CD4-positive, CD25-positive, alpha-beta regulatory T cell (primary cell): Measurements from ENCODE around the gene ATG9A. TPM values are rescaled to one million over a fixed set of nuclear protein-coding genes. Genes with fewer than 3 reads are reported as not detected.

Experiments used
- ATAC-seq, 2 donors: fragments of 150-1000 bp; cut with Tn5 transposase; one replicate each; pipeline ENCODE4 v1.10.0; 2021; ENCODE audit warnings: low read depth in 2 of 2, moderate number of reproducible peaks in 2 of 2, moderate library complexity in 1 of 2
- DNase-seq, 3 donors: peaks; one replicate each; pipeline versions ENCODE4 v3.0.0 to v3.0.0-alpha.2; 2012 to 2022; ENCODE audit warnings: mixed read lengths in 1 of 3
- H3K27ac ChIP-seq: one replicate; pipeline ENCODE4 v1.7.0; 2013; ENCODE audit warnings: mild to moderate bottlenecking, low read length; ENCODE audit not compliant: insufficient read depth, poor library complexity, severe bottlenecking
- H3K27me3 ChIP-seq: one replicate; pipeline ENCODE4 v1.7.0; 2013; ENCODE audit warnings: low read length; ENCODE audit not compliant: control insufficient read depth, insufficient read depth
- H3K36me3 ChIP-seq: one replicate; pipeline ENCODE4 v1.7.0; 2013; ENCODE audit warnings: mild to moderate bottlenecking, low read length, moderate library complexity; ENCODE audit not compliant: control insufficient read depth, insufficient read depth
- H3K4me1 ChIP-seq: 2 replicates; pipeline ENCODE4 v1.7.0; 2013; ENCODE audit warnings: mild to moderate bottlenecking, low read length; ENCODE audit not compliant: insufficient read depth, control insufficient read depth, poor library complexity, severe bottlenecking
- H3K4me3 ChIP-seq: one replicate; pipeline ENCODE4 v1.7.0; 2013; ENCODE audit warnings: low read depth, mild to moderate bottlenecking, low read length, moderate library complexity
- H3K9me3 ChIP-seq, 2 experiments: 1 replicate in 1 of 2; 2 replicates in 1 of 2; pipeline ENCODE4 v1.7.0; 2013; ENCODE audit warnings: low read length in 2 of 2, mild to moderate bottlenecking in 1 of 2, moderate library complexity in 1 of 2; ENCODE audit not compliant: control insufficient read depth in 2 of 2
- H3K27ac Mint-ChIP-seq, 3 donors: one replicate each; pipeline ENCODE4 v1.8.0; 2020 to 2022; ENCODE audit warnings: mild to moderate bottlenecking in 3 of 3, mixed read lengths in 3 of 3, moderate library complexity in 2 of 3
- H3K27me3 Mint-ChIP-seq: one replicate; pipeline ENCODE4 v1.8.0; 2022; ENCODE audit warnings: mild to moderate bottlenecking, mixed read lengths
- H3K36me3 Mint-ChIP-seq: one replicate; pipeline ENCODE4 v1.8.0; 2020; ENCODE audit warnings: mixed read lengths
- H3K4me1 Mint-ChIP-seq, 4 donors: one replicate each; pipeline ENCODE4 v1.8.0; 2020 to 2022; ENCODE audit warnings: mixed read lengths in 4 of 4, mild to moderate bottlenecking in 1 of 4
- H3K4me3 Mint-ChIP-seq, 4 donors: one replicate each; pipeline ENCODE4 v1.8.0; 2020 to 2022; ENCODE audit warnings: mild to moderate bottlenecking in 4 of 4, mixed read lengths in 4 of 4, moderate library complexity in 3 of 4
- H3K9me3 Mint-ChIP-seq, 7 donors: one replicate each; pipeline ENCODE4 v1.8.0; 2020 to 2022; ENCODE audit warnings: mixed read lengths in 7 of 7, mild to moderate bottlenecking in 3 of 7, moderate library complexity in 2 of 7
- polyA plus RNA-seq, 4 donors: library from polyadenylated mRNA; unstranded; fragments of 300-500 nt; fragmentation: Illumina TruSeq; gene quantifications; one replicate each; pipeline ENCODE4 v1.2.3, GENCODE V29; 2021
- total RNA-seq: library from RNA; stranded (reverse); gene quantifications from one replicate; pipeline ENCODE4 v1.2.3, GENCODE V29; 2022

The ATG9A gene
- total and polyA plus RNA-seq, 5 donors from 2014 or later, result 18.7 to 68.0 (median 19.1) TPM

DNA sequence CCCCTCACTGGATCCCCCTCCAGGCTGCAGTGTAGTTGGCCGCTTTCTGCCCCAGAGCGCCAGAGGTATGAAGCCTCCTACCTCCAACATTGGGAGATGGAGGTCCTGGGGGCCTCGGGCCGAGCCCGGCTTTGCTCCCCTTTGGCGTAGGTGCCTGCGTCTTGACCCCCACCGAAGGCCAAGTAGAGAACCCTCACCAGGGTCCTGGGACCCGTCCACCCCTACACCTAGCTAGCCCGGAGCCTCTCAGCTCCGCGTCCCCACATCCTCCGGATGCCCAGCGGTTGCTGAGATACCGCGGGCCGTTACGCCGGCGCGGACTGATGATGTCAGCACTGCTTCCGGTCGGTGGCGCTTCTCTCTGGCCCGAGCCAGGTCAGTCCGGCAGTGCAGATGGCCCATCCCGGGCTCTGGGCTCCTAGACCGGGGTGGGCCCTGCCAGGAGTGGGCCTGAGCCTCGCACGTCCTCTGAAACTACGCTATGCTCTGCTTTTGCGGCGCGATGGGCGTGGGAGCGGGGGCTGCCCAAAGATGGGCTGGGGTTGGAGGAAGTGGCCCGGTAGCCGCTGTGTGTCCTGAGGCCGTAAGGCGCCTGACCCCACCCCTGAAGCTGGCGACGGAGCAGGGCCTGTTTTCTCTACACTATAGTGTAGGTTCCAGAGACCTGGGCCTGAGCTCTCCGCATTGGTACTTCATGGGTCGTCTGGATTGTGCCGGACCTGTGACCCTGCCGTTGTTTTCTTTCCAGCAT, 15.9 kb upstream of the ATG9A start, which contains the start of the genes GLB1L and STK16:
TSS of gene GLB1L (minus strand) at position 297 of the 751 bp plus-strand sequence. CDS start 1,871 bp downstream, outside the sequence.
TSS of gene STK16 (plus strand) at position 332 of the 751 bp plus-strand sequence. CDS start 521 bp downstream, outside the sequence.
- peak within 1 kb of the TSS; percentile 96 to 100 (median 98) for H3K4me3 Mint-ChIP-seq

DNA sequence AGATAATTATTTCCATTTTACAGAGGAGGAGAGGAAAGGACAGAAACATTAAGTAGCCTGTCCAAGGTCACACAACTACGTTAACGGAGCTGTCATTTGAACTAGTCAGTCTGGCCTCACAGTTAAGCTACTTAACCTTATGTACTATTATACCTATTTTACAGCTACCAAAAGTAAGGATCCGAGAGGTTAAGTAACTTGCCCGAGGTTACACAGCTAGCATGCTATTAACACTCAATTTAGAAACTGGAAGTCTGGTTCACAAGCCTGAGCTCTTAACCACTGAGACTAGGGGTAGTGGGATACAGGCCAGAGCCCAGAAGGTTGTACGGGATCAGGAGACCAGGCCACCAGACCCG, 15.3 kb upstream of the ATG9A start:
- DNase-seq, result no peak
- Mint-ChIP-seq H3K4me3 (peak overlapping the region; percentile 96 to 100 (median 98)), H3K4me1 (peaks cover 23 to 55% (median 37%) of the 10 kb centered on the region in 4 donors), H3K27me3 (no peaks in the 10 kb centered on the region), H3K9me3 (no peaks in the 10 kb centered on the region), H3K36me3 (peaks cover 18% of the 10 kb centered on the region), H3K27ac (peak overlapping the region; percentile 96 to 98 (median 96))
- H3K4me1 ChIP-seq, result peaks cover 54% of the 10 kb centered on the region
- no peaks in the 10 kb centered on the region for H3K9me3 ChIP-seq
- peak overlapping the region; percentile 84 for H3K4me3 ChIP-seq
- no peak for ATAC-seq
- peak overlapping the region; percentile 94 for H3K27ac ChIP-seq
- no peaks in the 10 kb centered on the region for H3K27me3 ChIP-seq
- peaks cover 10% of the 10 kb centered on the region for H3K36me3 ChIP-seq

More for the DNA sequence above, 15.9 kb upstream of the ATG9A start, which contains the start of the genes GLB1L and STK16:
- H3K36me3 ChIP-seq, result peaks cover 14% of the 10 kb centered on the region
- no peaks in the 10 kb centered on the region for H3K9me3 ChIP-seq
- Mint-ChIP-seq H3K27me3 (no peaks in the 10 kb centered on the region), H3K4me1 (peaks cover 26 to 61% (median 41%) of the 10 kb centered on the region in 4 donors), H3K27ac (peak within 1 kb of the TSS; percentile 96 to 98 (median 96)), H3K9me3 (no peaks in the 10 kb centered on the region), H3K36me3 (peaks cover 23% of the 10 kb centered on the region)
- H3K27me3 ChIP-seq, result no peaks in the 10 kb centered on the region
- peaks cover 60% of the 10 kb centered on the region for H3K4me1 ChIP-seq
- ATAC-seq (peak; percentile 77), DNase-seq (peak; percentile 78 to 93 (median 87))
- peak within 1 kb of the TSS; percentile 94 for H3K27ac ChIP-seq
- peak within 1 kb of the TSS; percentile 84 for H3K4me3 ChIP-seq

- Mint-ChIP-seq H3K4me3 (peak overlapping the region in 2 of 4 donors; percentile 50 to 98), H3K27ac (peak overlapping the region in 2 of 3 donors; percentile 46 to 89), H3K4me1 (peaks cover 14 to 41% (median 28%) of the 10 kb centered on the region in 4 donors), H3K9me3 (no peaks in the 10 kb centered on the region), H3K36me3 (peaks cover 8% of the 10 kb centered on the region), H3K27me3 (no peaks in the 10 kb centered on the region)
- no peak overlapping the region for H3K4me3 ChIP-seq
- H3K4me1 ChIP-seq, result peaks cover 40% of the 10 kb centered on the region
- no peak for ATAC-seq
- H3K27me3 ChIP-seq, result no peaks in the 10 kb centered on the region
- no peak overlapping the region for H3K27ac ChIP-seq
- H3K36me3 ChIP-seq, result peaks cover under 1% of the 10 kb centered on the region
- H3K9me3 ChIP-seq, result no peaks in the 10 kb centered on the region
- DNase-seq, result no peak
Observed at GRCh38 chr2:219243291-219243761, 13.9 kb upstream of the ATG9A start.

DNA sequence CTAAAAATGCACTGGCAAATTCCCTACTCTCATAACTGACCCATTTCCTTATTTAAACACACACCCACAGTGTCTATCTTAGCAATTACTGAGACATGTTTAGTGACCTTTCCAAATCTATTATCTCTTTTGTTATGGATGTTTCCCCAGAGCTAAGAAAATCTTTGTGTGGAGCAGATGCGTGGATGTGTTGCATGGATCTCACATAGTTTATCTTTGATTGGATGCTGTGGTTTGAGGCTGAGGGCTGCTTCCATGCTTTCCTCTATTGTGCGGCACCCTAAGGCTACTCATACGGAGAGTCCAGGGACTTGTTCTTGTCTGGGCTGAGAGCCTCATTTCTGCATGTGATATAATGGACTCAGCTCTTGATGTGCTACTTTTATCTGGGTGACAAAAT, 4.9 kb upstream of the ATG9A start:
- Histone ChIP-seq H3K27me3 (no peaks in the 10 kb centered on the region), H3K4me1 (peaks cover 22% of the 10 kb centered on the region), H3K27ac (no peak overlapping the region), H3K9me3 (no peaks in the 10 kb centered on the region), H3K4me3 (no peak overlapping the region), H3K36me3 (peaks cover 62% of the 10 kb centered on the region)
- ATAC-seq (no peak), DNase-seq (no peak)
- Mint-ChIP-seq H3K4me1 (peaks cover 3 to 53% (median 28%) of the 10 kb centered on the region in 4 donors), H3K27me3 (no peaks in the 10 kb centered on the region), H3K27ac (no peak overlapping the region), H3K36me3 (peaks cover 50% of the 10 kb centered on the region), H3K9me3 (no peaks in the 10 kb centered on the region), H3K4me3 (peak overlapping the region in 1 of 4 donors; percentile 23)

DNA sequence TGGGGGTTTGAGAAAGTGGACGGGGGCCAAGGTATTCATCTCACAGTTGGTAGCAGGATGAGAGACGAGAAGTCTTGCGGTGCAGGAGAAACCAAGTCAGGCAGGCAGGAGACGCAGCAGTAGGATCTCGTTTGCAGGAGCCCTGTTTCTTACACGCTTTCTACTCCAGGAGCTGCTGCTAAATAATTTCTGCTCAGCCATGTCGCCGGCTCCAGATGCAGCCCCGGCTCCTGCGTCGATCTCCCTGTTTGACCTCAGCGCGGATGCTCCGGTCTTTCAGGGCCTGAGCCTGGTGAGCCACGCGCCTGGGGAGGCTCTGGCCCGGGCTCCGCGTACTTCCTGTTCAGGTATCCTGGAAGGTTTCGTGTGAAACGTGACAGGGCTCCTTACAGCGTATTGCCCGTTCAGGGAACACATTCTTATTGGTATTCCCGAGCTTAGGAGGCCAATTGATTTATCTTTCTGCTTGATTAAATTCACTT, 664 bp upstream of the ATG9A start:
- ATAC-seq, result no peak
- Mint-ChIP-seq H3K4me3 (peak overlapping the region; percentile 92 to 98 (median 96)), H3K36me3 (peaks cover 37% of the 10 kb centered on the region), H3K4me1 (peaks cover 8 to 73% (median 42%) of the 10 kb centered on the region in 4 donors), H3K27ac (peak overlapping the region; percentile 98 to 99 (median 98)), H3K9me3 (no peaks in the 10 kb centered on the region), H3K27me3 (no peaks in the 10 kb centered on the region)
- Histone ChIP-seq H3K36me3 (peaks cover 51% of the 10 kb centered on the region), H3K4me1 (peaks cover 43% of the 10 kb centered on the region), H3K9me3 (no peaks in the 10 kb centered on the region), H3K27me3 (no peaks in the 10 kb centered on the region), H3K27ac (peak overlapping the region; percentile 90), H3K4me3 (peak overlapping the region; percentile 95)
- DNase-seq, result peak; percentile 32 to 66 (median 33)

GRCh38 chr2:219228911-219229304, 528 bp downstream of the ATG9A start:
- H3K36me3 ChIP-seq, result peaks cover 51% of the 10 kb centered on the region
- H3K4me1 ChIP-seq, result peaks cover 43% of the 10 kb centered on the region
- Mint-ChIP-seq H3K27ac (peak overlapping the region; percentile 79 to 98 (median 80)), H3K4me3 (peak overlapping the region; percentile 85 to 98 (median 88)), H3K27me3 (no peaks in the 10 kb centered on the region), H3K36me3 (peaks cover 40% of the 10 kb centered on the region), H3K9me3 (no peaks in the 10 kb centered on the region), H3K4me1 (peaks cover 12 to 69% (median 42%) of the 10 kb centered on the region in 4 donors)
- DNase-seq, result no peak
- peak overlapping the region; percentile 90 for H3K27ac ChIP-seq
- ATAC-seq, result no peak
- no peaks in the 10 kb centered on the region for H3K9me3 ChIP-seq
- H3K27me3 ChIP-seq, result no peaks in the 10 kb centered on the region
- peak overlapping the region; percentile 86 for H3K4me3 ChIP-seq

GRCh38 chr2:219228041-219228910, 1.2 kb downstream of the ATG9A start:
- peak overlapping the region; percentile 85 to 98 (median 88) for H3K4me3 Mint-ChIP-seq
- no peaks in the 10 kb centered on the region for H3K9me3 Mint-ChIP-seq
- H3K27ac Mint-ChIP-seq, result peak overlapping the region; percentile 72 to 80 (median 79)
- Histone ChIP-seq H3K36me3 (peaks cover 51% of the 10 kb centered on the region), H3K4me1 (peaks cover 43% of the 10 kb centered on the region), H3K27me3 (no peaks in the 10 kb centered on the region), H3K9me3 (no peaks in the 10 kb centered on the region), H3K4me3 (peak overlapping the region; percentile 86), H3K27ac (peak overlapping the region; percentile 90)
- H3K27me3 Mint-ChIP-seq, result no peaks in the 10 kb centered on the region
- peaks cover 12 to 65% (median 37%) of the 10 kb centered on the region in 4 donors for H3K4me1 Mint-ChIP-seq
- DNase-seq, result peak in 1 of 3 donors; percentile 13
- peaks cover 40% of the 10 kb centered on the region for H3K36me3 Mint-ChIP-seq
- no peak for ATAC-seq
